K562 (cell line): Measurements from ENCODE around the gene RNF44. TPM values are rescaled to one million over a fixed set of nuclear protein-coding genes. Genes with fewer than 3 reads are reported as not detected.

ENCODE experiments used
- CBFA2T2 ChIP-seq: fragments of 450-650 bp; conservative IDR thresholded peaks from 2 replicates; pipeline ENCODE4 v1.6.1; 2017; ENCODE audit warnings: mild to moderate bottlenecking
- CREB3L1 ChIP-seq: fragments of 450-650 bp; IDR thresholded peaks from 2 replicates; pipeline ENCODE4 v1.6.1; 2014; ENCODE audit warnings: low read depth, mild to moderate bottlenecking, moderate library complexity, borderline replicate concordance
- MYBL2 ChIP-seq, 2 experiments: fragments of 450-650 bp in 1 of 2; sonication (generic) in 1 of 2; formaldehyde crosslinking in 1 of 2; IDR thresholded peaks; 2 replicates each; pipeline versions ENCODE4 v1.6.1 to v1.8.1; 2017 to 2022; ENCODE audit warnings: borderline replicate concordance in 1 of 2, inconsistent platforms in 1 of 2, low read depth in 1 of 2, mild to moderate bottlenecking in 1 of 2, missing genetic modification reagents in 1 of 2, moderate library complexity in 1 of 2
- NFE2L1 ChIP-seq: fragments of 450-650 bp; IDR thresholded peaks from 2 replicates; pipeline ENCODE4 v1.6.1; 2016; ENCODE audit warnings: missing genetic modification characterization, low read depth, mild to moderate bottlenecking, missing compliant biosample characterization, moderate library complexity, borderline replicate concordance
- PHF20 ChIP-seq: fragments of 450-650 bp; IDR thresholded peaks from 2 replicates; pipeline ENCODE4 v1.6.1; 2018; ENCODE audit not compliant: partially characterized antibody
- PREB ChIP-seq: sonication (generic); formaldehyde crosslinking; IDR thresholded peaks from 2 replicates; pipeline ENCODE4 v1.8.1; 2023; ENCODE audit warnings: mild to moderate bottlenecking, missing genetic modification reagents
- ZBTB11 ChIP-seq, 3 experiments: fragments of 200-800 bp in 1 of 3; fragments of 250-450 bp in 1 of 3; fragments of 450-650 bp in 1 of 3; sonication (Bioruptor Pico) in 1 of 3; sonication (Bioruptor generic) in 1 of 3; formaldehyde crosslinking in 1 of 3; IDR thresholded peaks; 2 replicates each; pipeline versions ENCODE4 v1.6.1 to v1.8.0; 2016 to 2022; ENCODE audit warnings: mild to moderate bottlenecking in 2 of 3, missing genetic modification characterization in 2 of 3, missing compliant biosample characterization in 1 of 3, moderate library complexity in 1 of 3
- ZNF407 ChIP-seq: fragments of 450-650 bp; IDR thresholded peaks from 2 replicates; pipeline ENCODE4 v1.6.1; 2016; ENCODE audit warnings: low read depth
- ZNF551 ChIP-seq: fragments of 250-450 bp; sonication (Bioruptor Pico); IDR thresholded peaks from 2 replicates; pipeline ENCODE4 v1.5.0; 2021; ENCODE audit warnings: mild to moderate bottlenecking, moderate library complexity
- ZNF644 ChIP-seq: fragments of 200-800 bp; sonication (Bioruptor generic); IDR thresholded peaks from 2 replicates; pipeline ENCODE4 v1.6.1; 2016; ENCODE audit warnings: low read depth, missing genetic modification characterization, missing compliant biosample characterization
- ZNF766 ChIP-seq: fragments of 200-800 bp; sonication (Bioruptor generic); conservative IDR thresholded peaks from 2 replicates; pipeline ENCODE4 v1.6.1; 2016; ENCODE audit warnings: missing genetic modification characterization, missing compliant biosample characterization
- polyA plus RNA-seq, 8 experiments: library from polyadenylated mRNA; depleted of rRNA in 4 of 8; stranded (reverse) in 5 of 8; unstranded in 3 of 8; fragments of >200 nt; fragmentation: Nextera tagmentation in 2 of 8; fragmentation: Illumina TruSeq in 1 of 8; extraction: Ambion mirVana in 2 of 8; extraction: Trizol in 1 of 8; gene quantifications; 2 replicates each; pipeline versions ENCODE4 v1.2.1 to v1.2.3, GENCODE V29; 2011 to 2014; ENCODE audit warnings: inconsistent platforms in 1 of 8, missing spikeins in 1 of 8
- total RNA-seq, 7 experiments: library from RNA; depleted of rRNA in 6 of 7; stranded (reverse); fragments of >200 nt in 6 of 7; fragmentation: Illumina TruSeq in 2 of 7; extraction: Trizol in 2 of 7; gene quantifications; 2 replicates each; pipeline versions ENCODE4 v1.2.1 to v1.2.3, GENCODE V29; 2011 to 2021; ENCODE audit warnings: low replicate concordance in 1 of 7

The RNF44 gene
- total and polyA plus RNA-seq, 9 of the 15 experiments (the other 6 are each of a cell fraction or from before 2014, with no cell fraction given), result 1.6 to 82.6 (median 7.4) TPM

GRCh38 chr5:176536132-176536901 lies 885 bp downstream of the RNF44 start (continued):
- no peak for TF ChIP-seq PREB
- no peak; the same call in 1 of the 2 replicates for TF ChIP-seq ZNF766
- no peak for TF ChIP-seq ZNF644 (tag)
- TF ChIP-seq ZBTB11 (CRISPR knock-in tag; IDR thresholded peaks at IDR 0.05), result no peak
- no peak for TF ChIP-seq CBFA2T2
- no peak for TF ChIP-seq CREB3L1
- no peak for TF ChIP-seq MYBL2 (IDR thresholded peaks at IDR 0.05; ENCODE audit: low read depth)
- no peak for TF ChIP-seq MYBL2 (CRISPR knock-in tag; IDR thresholded peaks at IDR 0.05; ENCODE audit: borderline replicate concordance)
- TF ChIP-seq ZNF407, result no peak
- no peak for TF ChIP-seq ZNF551 (CRISPR knock-in tag)
- TF ChIP-seq PHF20, result no peak
- no peak for TF ChIP-seq NFE2L1
